HG02981 (cell line): ENCODE measurements around the gene XRCC4.
"Not testable (repeated sequence)": the region's sequence is repeated elsewhere in the genome, so short reads cannot be mapped to it uniquely, and the experiment has no call there.

Source experiments
- ATAC-seq: cut with Tn5 transposase; IDR thresholded peaks from one replicate; pipeline ENCODE4 v1.9.1; 2021; ENCODE audit warnings: mild to moderate bottlenecking, moderate library complexity; ENCODE audit not compliant: unreplicated experiment

Gene XRCC4

DNA sequence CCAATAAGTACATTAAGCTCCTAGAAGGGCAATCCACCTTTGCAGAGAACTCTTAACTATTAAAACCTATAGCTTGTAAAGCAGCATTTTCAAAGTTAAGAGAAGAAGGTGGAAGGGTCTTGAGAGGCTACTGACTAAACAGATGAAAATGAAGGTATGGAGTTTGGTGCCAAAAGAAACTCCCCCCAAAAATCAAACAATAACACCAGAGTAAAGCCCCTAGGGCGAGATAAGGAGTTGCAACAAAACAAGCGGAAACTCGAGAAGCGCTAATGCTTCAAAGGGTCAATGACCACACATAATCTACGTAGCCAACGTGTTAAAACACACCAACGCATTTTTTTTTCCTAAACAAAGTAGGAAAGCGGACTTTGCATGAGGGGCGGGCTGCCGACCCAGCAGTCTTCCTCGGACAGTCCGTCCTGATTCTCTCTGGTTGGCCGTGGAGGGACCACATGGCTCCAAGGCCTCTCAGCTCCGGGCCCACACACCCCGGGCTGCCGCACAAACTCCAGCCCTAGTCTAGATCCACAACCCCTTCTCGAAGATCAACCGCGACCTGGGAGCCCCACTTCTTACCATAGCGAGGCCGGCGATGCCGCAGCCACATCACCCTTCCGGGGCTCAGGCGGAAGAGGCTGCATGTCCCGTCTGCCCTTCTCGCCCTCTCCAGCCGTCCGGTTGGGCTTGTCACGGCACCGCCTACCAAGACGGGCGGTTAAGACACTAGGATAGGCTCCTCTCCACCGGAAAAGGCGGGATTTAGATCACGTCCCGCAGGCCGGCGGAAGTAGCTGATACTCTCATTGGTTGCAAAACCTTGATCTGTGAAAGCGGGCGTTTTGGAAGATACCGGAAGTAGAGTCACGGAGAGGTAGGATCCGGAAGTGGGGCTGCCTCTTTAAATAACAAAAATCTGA lies at the start of gene XRCC4, which contains the start of gene TMEM167A:
TSS of gene XRCC4 (plus strand) at position 806 of the 920 bp plus-strand sequence. CDS start 27,373 bp downstream, outside the sequence.
TSS of gene TMEM167A (minus strand) at position 653 of the 920 bp plus-strand sequence. CDS start at position 582, 71 bp downstream.
- peak; percentile 97 for ATAC-seq

DNA sequence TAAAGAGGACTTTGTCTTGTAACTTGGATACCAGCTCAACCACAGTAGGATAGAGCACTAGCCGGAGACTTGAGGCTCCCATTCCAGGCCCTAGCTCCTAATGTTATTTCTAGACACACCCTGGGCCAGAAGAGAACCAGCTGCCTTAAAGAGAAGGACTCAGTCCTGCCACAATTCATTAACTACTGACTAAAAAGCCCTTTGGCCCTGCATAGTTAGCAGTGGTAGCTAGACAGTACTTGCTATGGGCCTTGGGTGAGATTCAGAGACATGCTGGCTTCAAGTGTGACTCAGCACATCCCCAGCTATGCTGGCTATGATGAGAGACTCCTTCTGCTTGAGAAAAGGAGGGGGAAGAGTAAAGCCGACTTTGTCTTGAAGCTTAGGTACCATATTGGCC lies 47.4 kb upstream of the XRCC4 start:
- ATAC-seq = no peak

DNA sequence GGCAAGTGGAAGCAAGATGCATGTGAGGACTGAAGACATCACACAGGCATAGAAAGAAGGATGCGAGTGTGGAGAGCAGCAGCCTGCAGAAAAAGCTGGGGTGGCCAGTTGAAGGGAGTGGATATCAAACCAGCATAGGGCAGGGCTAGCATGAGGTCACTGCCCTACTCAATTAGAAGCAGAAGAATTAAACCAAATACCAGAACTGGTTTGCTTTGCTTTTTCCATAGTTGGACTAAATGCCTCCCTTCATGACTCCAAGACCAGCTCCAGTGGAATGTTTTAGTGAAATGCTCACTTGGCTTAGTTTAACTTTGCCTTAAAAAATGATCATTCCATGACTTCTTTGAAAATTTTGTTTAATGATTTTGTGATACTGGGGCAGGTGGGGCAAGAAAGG lies 46.0 kb upstream of the XRCC4 start:
- no peak for ATAC-seq

DNA sequence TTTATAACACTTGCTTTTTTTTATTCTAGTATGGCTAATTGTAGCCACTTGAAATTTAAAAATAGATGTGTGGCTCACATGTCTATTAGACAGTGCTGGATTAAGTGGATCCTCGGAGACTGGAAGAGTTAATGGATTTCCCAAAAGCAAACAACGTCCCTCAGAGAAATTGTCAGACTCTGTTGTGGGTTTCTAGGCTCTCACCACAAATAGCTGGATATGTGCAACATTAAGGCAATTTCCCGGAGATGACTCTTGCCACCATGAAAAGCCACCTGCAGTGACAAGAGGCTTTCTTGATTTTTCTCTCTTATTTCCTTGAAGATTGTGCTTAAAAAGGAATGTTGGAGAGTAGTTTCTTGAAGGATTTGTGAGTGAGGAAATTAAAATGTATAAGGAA lies 43.3 kb upstream of the XRCC4 start:
- ATAC-seq = no peak

DNA sequence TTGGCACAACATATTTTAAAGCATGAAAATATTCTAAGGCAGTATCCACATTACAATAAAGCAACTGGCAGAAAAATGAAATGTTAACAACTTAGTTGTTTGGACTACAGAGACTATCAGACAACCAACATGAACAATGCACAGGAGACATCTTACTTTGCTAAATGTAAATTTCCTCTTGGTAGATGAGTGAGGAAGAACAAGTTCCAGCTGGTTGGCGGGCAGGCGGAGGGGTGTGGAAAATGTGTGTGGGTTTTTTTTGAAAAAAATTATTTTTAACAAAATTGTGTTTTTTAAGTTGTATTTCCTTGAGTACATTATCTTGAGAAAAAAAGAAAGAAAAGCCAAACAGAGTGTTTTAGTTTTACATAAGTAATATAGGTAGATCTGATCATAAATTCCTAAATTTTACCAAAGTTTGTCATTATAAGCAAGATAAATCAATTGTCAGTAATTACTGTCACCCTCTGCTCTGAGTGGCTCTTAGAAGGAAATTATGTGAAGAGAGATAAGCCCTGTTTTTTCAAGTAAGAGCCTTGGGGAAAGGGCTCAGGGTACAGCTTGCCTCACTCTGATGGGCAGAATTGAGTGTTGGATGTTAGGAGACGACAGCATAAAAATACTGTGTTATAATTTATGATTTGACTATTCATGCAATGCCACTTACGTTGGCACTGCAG lies 42.7 kb upstream of the XRCC4 start:
- no peak for ATAC-seq

DNA sequence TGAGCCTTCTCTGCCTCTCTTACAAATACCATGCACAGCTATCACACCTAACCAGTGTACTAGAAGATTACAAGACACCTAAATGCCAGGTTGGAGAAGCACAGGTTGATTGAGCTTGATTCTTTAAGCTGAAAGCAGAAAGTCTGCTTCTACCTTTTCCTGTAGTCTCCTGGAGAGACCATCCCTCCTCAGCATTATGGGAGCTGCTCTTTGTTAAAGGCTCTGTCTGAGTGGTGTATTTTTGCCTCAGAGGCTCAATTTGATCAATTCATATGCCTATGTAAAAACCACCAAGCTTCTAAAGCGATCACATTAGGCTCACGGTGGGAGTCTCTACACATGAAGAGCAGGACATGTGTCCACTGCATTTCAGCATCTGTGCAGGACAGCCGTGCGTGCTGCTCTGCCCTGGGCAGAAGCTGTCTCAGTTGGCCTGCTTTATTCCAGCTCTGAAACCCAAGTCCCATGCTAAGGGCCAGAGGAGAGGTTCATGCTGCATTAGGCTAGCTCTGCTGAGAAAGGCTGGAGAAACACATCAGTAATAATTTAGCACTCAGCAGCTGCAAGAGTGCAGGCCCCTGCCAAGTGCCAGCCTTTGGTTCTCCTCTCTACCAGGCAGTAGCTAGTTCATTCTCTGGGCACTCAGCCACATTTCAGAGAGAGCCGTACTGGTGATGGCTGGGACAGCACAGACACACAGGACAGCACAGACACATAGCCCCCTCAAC lies 41.8 kb upstream of the XRCC4 start:
- no peak for ATAC-seq

DNA sequence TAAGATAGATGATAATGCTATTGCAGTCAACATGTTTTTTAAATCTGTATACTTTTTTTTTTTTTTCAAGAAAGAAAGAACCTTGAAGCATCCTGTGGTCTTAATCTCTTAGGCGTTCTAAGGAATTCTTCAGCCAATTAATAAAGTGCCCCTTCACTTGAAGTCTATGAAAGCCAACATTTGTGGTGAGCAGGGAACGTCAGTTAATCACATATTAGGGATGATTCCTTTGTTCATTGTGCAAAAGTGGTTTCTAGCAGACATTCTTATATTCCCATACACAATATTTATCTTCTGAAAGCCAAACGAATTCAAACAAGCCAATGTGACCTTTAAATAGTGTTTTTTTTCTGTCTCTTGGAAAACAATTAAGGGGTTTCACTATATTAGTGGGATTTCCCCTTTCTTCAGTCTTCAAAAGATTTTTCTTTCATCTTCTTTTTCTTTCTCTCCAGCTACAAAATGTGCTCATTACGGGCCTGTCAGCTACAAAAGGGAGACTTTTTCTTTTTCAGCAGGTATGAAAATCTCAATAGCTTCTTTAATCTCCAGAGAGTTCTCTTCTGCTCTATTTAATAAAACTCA lies 40.3 kb upstream of the XRCC4 start:
- ATAC-seq = no peak

DNA sequence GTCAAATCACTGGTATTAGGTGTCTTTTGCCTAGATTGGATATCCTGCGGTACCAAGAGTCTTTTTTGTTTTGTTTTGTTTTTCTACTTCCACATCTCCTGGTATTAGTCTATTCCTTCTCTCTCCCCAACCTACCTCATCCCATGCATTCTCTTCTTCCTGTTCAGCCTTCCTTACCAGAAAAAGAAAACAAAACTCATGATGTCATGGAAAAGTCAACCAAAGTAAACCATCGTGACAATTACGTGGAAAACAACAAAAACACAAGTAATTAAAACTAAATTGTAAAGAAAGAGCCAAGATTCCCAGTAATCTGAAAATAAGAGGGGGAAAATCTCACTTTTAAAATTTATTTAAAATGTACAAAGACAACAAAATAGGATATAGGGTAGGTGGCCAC lies 38.4 kb upstream of the XRCC4 start:
- ATAC-seq = no peak

DNA sequence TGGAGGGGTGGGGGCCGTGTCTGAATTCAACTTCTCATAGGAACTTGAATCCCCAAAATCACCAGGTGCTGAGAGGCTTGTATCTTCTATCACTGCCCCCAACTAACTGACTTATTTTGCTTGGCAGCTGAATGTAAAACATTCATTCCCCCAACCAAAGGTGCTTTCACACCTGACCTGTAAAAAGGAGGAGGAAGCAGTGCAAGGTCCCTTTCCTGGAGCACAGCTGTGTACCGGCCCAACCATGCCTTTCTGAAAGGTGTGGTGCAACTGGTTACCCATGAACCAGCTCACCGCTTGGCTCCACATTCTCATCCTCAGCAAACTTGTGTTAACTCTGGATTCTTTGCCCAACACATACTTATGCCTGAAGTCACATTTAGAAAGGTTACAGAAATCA lies 34.8 kb upstream of the XRCC4 start:
- ATAC-seq = no peak

DNA sequence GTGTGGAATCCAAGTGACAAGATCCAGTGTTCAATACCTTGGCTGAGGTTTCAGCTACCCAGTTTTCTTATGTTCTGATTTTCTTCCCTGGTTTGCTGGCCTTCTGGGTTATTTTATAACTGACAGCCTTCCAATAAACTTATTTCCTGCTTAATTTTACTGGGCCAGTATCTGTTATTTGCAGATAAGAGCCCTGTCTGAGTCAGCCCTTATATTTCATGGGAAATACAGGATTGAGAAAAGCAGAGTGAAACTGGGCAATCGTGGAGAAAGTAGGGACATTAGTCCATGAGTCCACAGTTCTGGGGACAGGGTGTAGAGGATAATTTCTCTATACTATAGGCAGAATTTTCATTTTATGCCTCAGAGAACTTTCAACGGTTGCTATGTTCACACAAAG lies 32.4 kb upstream of the XRCC4 start:
- no peak for ATAC-seq

DNA sequence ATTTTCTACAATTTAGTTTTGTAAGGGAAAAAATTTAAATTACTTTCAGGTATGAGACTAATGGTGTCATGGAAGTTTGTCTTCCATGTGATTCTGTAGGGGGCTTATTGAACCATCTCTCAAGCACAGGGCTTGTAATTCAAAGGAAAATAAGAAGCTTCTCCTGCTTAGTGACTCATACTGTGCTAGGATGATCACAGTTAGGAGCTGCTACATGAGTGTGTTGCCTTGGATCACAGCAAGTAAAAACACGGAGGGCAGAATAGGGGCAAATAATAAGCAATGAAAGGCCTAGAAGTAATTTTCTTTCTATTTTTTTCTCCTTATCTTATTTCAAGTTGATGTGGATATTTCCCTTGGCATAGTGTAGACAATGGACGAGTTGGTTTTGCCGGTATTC lies 29.1 kb upstream of the XRCC4 start:
- ATAC-seq = no peak

DNA sequence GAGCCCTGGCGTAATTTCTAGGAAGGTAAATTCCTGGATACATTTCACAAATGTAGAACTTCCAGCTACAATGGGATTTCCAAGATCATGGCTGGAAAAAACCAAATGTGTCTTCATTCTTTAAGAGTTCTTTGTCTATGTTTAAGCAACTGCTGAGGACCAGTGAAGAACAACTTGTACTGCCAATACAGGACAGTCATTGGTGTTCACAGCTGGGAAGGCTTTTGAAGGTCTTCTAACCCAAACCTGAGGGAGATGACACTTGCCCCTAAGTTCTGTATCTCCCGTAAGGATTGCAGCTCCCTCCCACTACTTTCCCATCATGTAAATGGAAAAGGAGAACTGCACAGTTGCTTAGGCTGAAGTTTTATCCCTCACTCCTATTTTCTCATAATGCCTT lies 28.5 kb upstream of the XRCC4 start:
- ATAC-seq = no peak

DNA sequence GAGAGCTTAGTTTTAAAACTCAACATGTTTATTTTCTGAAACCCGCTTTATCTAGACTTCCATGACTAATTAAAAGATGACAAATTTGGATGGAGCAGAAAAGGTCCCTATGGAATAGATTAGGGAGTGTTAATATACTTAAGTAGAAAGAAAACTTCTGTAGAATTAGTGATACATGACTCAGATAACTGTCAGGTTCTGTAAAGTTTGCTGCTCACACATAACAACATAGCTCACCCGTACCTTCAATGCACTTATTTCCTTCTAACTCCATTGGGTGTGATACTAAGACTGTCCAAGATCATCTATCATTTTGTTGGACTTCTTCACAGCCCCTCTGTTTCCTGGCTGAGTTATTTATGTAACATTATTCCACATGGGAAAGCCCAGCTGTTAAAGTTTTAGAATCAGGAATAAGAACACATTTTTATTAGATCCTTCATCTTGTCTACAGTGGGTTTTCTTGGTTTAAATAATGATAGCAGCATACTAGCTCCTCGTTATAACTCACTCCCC lies 27.9 kb upstream of the XRCC4 start:
- no peak for ATAC-seq

DNA sequence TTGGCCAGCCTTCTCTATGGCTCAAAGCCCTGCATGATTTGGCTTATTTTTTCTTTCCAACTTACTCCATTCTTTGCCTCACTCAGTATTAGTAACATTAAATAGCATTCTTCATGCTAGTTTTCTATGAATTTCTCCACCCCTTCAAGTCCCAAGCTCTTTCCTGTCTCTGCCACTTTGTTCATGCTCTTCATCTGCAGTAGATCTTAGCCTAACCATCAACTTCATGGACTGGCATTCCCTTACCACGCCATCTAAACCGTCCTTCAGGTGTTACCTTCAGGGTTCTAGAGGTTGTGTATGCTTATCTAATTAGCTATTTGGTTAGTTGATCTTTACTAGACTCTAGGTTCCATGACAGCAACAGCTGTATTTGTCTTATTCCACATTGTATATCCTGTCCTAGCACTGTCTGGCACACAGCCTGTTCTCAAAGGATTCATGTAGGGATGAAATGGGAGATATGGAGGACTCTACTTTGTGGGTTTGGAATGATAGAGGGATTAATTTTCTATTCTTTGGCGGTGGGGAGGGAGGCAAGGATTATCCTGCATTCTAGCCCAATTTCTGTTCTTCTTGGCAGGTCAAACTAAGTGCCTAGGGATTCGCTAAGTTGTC lies 26.5 kb upstream of the XRCC4 start:
- no peak for ATAC-seq

DNA sequence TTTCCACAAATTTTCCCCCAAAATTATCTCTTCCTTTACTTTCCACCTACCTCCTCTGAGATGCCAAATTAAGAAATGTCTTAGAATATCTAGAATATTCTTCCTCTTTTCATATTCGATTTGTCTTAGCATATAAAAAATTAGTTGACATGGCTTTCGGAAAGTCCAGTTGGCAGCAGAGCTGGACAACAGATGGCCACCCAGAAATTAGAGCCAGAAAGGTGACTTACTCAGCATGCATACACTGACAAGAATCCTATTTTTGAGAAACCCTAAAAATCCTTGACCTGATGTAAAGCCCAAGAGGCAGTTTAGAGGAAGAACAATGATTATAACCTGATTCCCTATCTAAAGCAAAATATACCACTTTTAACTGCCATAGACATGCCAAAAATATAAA lies 22.2 kb upstream of the XRCC4 start:
- no peak for ATAC-seq

DNA sequence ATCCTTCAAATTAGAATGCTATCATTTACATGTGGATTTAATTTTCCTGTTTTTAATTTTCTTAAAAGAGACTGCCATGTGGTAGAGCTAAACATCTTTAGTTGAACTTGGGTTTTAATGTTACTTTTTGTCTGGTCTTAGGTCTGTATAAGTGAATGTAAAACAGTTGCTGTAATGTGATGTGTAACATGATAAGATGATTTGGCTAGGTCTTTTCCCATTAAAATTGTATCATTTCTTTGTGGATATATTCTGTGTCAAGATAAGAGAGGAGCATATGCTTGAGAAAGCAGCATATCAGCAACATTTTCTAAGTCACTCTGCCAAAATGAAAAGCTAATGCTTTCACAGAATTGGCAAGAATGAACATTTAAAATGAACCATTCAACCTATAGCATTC lies 18.6 kb upstream of the XRCC4 start:
- no peak for ATAC-seq

DNA sequence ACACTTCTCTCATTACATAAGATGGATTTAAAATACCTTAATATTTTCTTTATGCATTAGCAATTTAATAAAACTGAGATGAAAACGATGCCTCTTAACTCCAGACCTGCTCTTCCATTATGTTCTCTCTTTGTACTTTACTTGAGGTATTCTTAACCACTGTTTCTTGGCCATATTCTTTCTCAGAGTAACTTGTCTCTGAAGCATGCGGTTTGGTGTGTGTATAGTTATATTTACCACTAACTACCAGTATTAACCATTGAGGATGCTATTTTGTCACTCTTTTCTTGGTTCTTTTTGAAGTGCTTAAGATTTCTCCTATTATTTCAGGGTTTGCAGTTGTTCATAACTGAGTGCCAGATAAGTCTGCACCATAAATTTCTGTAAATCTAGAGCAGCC lies 18.0 kb upstream of the XRCC4 start:
- ATAC-seq = no peak

DNA sequence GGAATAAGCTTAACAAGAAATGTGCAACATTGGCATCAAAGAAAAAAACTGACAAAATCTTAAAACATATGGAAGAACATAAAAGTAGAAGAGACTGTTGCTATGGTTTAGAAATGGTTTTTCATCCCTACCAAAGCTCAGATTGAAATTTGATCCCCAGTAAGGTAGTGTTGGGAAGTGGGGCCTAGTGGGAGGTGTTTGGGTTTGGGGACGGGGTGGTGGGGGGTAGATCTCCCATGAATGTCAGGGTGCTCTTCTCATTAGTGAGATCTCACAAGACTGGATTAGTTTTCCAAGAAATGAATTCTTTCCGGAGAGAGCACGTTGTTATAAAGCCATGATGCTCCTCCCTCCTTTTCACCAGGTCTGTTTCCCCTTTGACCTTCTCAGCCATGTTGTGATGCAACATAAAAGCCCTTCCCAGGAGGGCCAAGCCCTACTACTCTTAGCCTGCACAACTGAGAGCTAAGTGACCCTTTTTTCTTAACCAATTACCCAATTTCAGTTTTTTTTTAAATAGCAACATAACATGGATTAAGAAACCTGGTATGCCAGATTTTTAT lies 10.7 kb upstream of the XRCC4 start:
- ATAC-seq = no peak

DNA sequence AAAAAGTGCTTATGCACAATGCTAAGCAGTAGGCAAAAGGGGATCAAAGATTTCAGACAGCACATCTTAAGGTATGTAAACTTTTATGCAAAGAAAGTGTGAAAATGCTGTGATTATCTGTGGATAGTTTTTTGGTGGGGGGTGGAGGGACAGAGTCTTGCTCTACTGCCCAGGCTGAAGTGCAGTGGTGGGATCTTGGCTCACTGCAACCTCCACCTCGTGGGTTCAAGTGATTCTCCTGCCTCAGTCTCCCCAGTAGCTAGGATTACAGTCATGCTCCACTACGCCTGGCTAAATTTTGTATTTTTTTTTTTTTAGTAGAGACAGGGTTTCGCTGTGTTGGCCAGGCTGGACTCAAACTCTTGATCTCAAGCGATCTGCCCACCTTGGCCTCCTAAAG lies 10.0 kb upstream of the XRCC4 start:
- ATAC-seq = not testable (repeated sequence)
